HT1080 (cell line): ENCODE data around the gene NOS1AP. TPM values are rescaled to one million over a fixed set of nuclear protein-coding genes. Genes with fewer than 3 reads are reported as not detected.
"Not testable (repeated sequence)": the region's sequence is repeated elsewhere in the genome, so short reads cannot be mapped to it uniquely, and the experiment has no call there.

Source experiments
- DNase-seq: peaks from one replicate; pipeline ENCODE4 v3.0.0-alpha.2; 2015; ENCODE audit warnings: low read depth
- total RNA-seq: library from RNA; depleted of rRNA; stranded (reverse); fragments of >200 nt; shearing (Covaris generic); gene quantifications from 2 replicates; pipeline ENCODE4 v1.2.3, GENCODE V29; 2014

The NOS1AP gene
- total RNA-seq, 1 experiment from 2014 or later: 1.8 TPM

GRCh38 chr1:162165528-162165927 is 96.0 kb downstream of the NOS1AP start:
- no peak for DNase-seq

- no peak for DNase-seq
These were observed 97.6 kb downstream of the NOS1AP start for GRCh38 chr1:162166917-162167615.

- DNase-seq: no peak
These were observed 98.8 kb downstream of the NOS1AP start for GRCh38 chr1:162168261-162168660.

- no peak for DNase-seq
These were observed 99.7 kb downstream of the NOS1AP start for GRCh38 chr1:162169031-162169790.

- no peak for DNase-seq
These were observed 101.6 kb downstream of the NOS1AP start for GRCh38 chr1:162171111-162171510.

- DNase-seq: no peak
These were observed 103.0 kb downstream of the NOS1AP start for GRCh38 chr1:162172311-162173102.

- DNase-seq: not testable (repeated sequence)
These were observed 104.1 kb downstream of the NOS1AP start for GRCh38 chr1:162173607-162174006.

GRCh38 chr1:162174027-162174426 is 104.5 kb downstream of the NOS1AP start:
- DNase-seq: not testable (repeated sequence)

GRCh38 chr1:162175379-162176081 is 106.0 kb downstream of the NOS1AP start:
- DNase-seq: no peak

- DNase-seq: peak; percentile 21
These were observed 107.6 kb downstream of the NOS1AP start for GRCh38 chr1:162177126-162177525.

GRCh38 chr1:162178432-162178831 is 108.9 kb downstream of the NOS1AP start:
- no peak for DNase-seq

GRCh38 chr1:162179121-162179520 is 109.6 kb downstream of the NOS1AP start:
- no peak for DNase-seq

- DNase-seq: no peak
These were observed 111.3 kb downstream of the NOS1AP start for GRCh38 chr1:162180813-162181212.

- DNase-seq: no peak
These were observed 112.6 kb downstream of the NOS1AP start for GRCh38 chr1:162182090-162182489.

- DNase-seq: no peak
These were observed 116.0 kb downstream of the NOS1AP start for GRCh38 chr1:162185314-162186025.

- DNase-seq: no peak
These were observed 116.5 kb downstream of the NOS1AP start for GRCh38 chr1:162186026-162186374.

- no peak for DNase-seq
These were observed 116.9 kb downstream of the NOS1AP start for GRCh38 chr1:162186406-162186805.

GRCh38 chr1:162187687-162188276 is 118.3 kb downstream of the NOS1AP start:
- peak; percentile 44 for DNase-seq

GRCh38 chr1:162189345-162189744 is 119.9 kb downstream of the NOS1AP start:
- no peak for DNase-seq
